ENCODE data around the gene PRSS12. TPM values are rescaled to one million over a fixed set of nuclear protein-coding genes. Genes with fewer than 3 reads are reported as not detected.
A peak's percentile ranks its signal among the peaks of the same experiment; 100 is the strongest.
"Not testable (repeated sequence)": the region's sequence is repeated elsewhere in the genome, so short reads cannot be mapped to it uniquely, and the experiment has no call there.

PRSS12 gene
- not detected in 2 replicates for total RNA-seq

- peak; percentile 89 for ATAC-seq (ENCODE audit: low read depth)
- TF ChIP-seq CTCF (IDR thresholded peaks at IDR 0.05), result no peak
- H3K4me3 Mint-ChIP-seq, result peak within 1 kb of the TSS; percentile 66
- H3K27me3 Mint-ChIP-seq, result peaks cover 59% of the 10 kb centered on the region
- H3K27ac Mint-ChIP-seq, result no peak within 1 kb of the TSS
- H3K36me3 Mint-ChIP-seq (ENCODE audit: low read depth), result no peaks in the 10 kb centered on the region
- ChIA-PET POLR2A (no interaction called here), CTCF (interaction anchor here (1.1 to 1.2 kb wide), 3 partner anchors 13 to 69 kb away, joined by 3 to 4 read pairs (median 3); no protein-coding TSS in a partner anchor)
- no peaks in the 10 kb centered on the region for H3K9me3 Mint-ChIP-seq
- intact Hi-C loops (cut with micrococcal nuclease), result loop anchor here (1.0 kb wide), 1 partner anchor 72 kb away; no protein-coding TSS in a partner anchor
- DNase-seq, result peak; percentile 54
- peaks cover 12% of the 10 kb centered on the region for H3K4me1 Mint-ChIP-seq
Measured at GRCh38 chr4:118352843-118353533, at the start of gene PRSS12. Gene PRSS12 (minus strand): TSS chr4:118353003. CDS start chr4:118352720, 283 bp downstream.

- intact Hi-C loops (cut with micrococcal nuclease), result no loop called here
- H3K36me3 Mint-ChIP-seq (ENCODE audit: low read depth), result no peaks in the 10 kb centered on the region
- H3K9me3 Mint-ChIP-seq, result no peaks in the 10 kb centered on the region
- no peak for DNase-seq
- POLR2A ChIA-PET, result no interaction called here
- no peak for TF ChIP-seq CTCF (IDR thresholded peaks at IDR 0.05)
- no peak overlapping the region for H3K4me3 Mint-ChIP-seq
- no peak overlapping the region for H3K27ac Mint-ChIP-seq
- CTCF ChIA-PET, result no interaction called here
- no peaks in the 10 kb centered on the region for H3K4me1 Mint-ChIP-seq
- H3K27me3 Mint-ChIP-seq, result peaks cover 13% of the 10 kb centered on the region
- no peak for ATAC-seq (ENCODE audit: low read depth)
Measured at GRCh38 chr4:118400356-118400755, 47.6 kb upstream of the PRSS12 start.

GRCh38 chr4:118399883-118400282 lies 47.1 kb upstream of the PRSS12 start:
- H3K36me3 Mint-ChIP-seq (ENCODE audit: low read depth); H3K9me3 Mint-ChIP-seq; H3K4me1 Mint-ChIP-seq; POLR2A ChIA-PET; H3K27me3 Mint-ChIP-seq; CTCF ChIA-PET; DNase-seq; intact Hi-C loops (cut with micrococcal nuclease); ATAC-seq (ENCODE audit: low read depth); H3K4me3 Mint-ChIP-seq; H3K27ac Mint-ChIP-seq: not testable (repeated sequence)

- Mint-ChIP-seq H3K27me3 (peaks cover 8% of the 10 kb centered on the region), H3K9me3 (no peaks in the 10 kb centered on the region), H3K4me1 (no peaks in the 10 kb centered on the region), H3K36me3 (ENCODE audit: low read depth) (no peaks in the 10 kb centered on the region), H3K4me3 (no peak overlapping the region), H3K27ac (no peak overlapping the region)
- intact Hi-C loops (cut with micrococcal nuclease), result no loop called here
- DNase-seq, result no peak
- ChIA-PET CTCF (no interaction called here), POLR2A (no interaction called here)
- no peak for TF ChIP-seq CTCF (IDR thresholded peaks at IDR 0.05)
- no peak for ATAC-seq (ENCODE audit: low read depth)
Measured at GRCh38 chr4:118398226-118399090, 45.7 kb upstream of the PRSS12 start.

- ChIA-PET CTCF (no interaction called here), POLR2A (no interaction called here)
- peaks cover 8% of the 10 kb centered on the region for H3K27me3 Mint-ChIP-seq
- H3K4me1 Mint-ChIP-seq, result no peaks in the 10 kb centered on the region
- DNase-seq (no peak), ATAC-seq (ENCODE audit: low read depth) (no peak)
- H3K36me3 Mint-ChIP-seq (ENCODE audit: low read depth), result no peaks in the 10 kb centered on the region
- intact Hi-C loops (cut with micrococcal nuclease), result no loop called here
- no peak overlapping the region for H3K27ac Mint-ChIP-seq
- H3K9me3 Mint-ChIP-seq, result peaks cover 3% of the 10 kb centered on the region
- no peak overlapping the region for H3K4me3 Mint-ChIP-seq
- TF ChIP-seq CTCF (IDR thresholded peaks at IDR 0.05), result no peak
Measured at GRCh38 chr4:118397623-118397979, 44.8 kb upstream of the PRSS12 start.
